BJ (cell line): Measurements from ENCODE around the gene STARD7. TPM values are rescaled to one million over a fixed set of nuclear protein-coding genes. Genes with fewer than 3 reads are reported as not detected.
"Not testable (repeated sequence)": the region's sequence is repeated elsewhere in the genome, so short reads cannot be mapped to it uniquely, and the experiment has no call there.

Experiments used
- CTCF ChIA-PET: fragments of 350-600 bp; formaldehyde crosslinking; extraction: SDS; loops from one replicate; lab custom pipeline; 2021; ENCODE audit warnings: antibody characterized with exemption, inconsistent platforms; lab: Yijun Ruan, JAX
- POLR2A ChIA-PET: fragments of 300-600 bp; sonication (Branson Sonifier 250); formaldehyde crosslinking; extraction: SDS; loops from one replicate; lab custom pipeline; 2021; ENCODE audit warnings: antibody characterized with exemption; lab: Charles Lee
- DNase-seq: peaks from one replicate; pipeline ENCODE4 v3.0.0-alpha.2; 2011; ENCODE audit warnings: low read depth
- H3K27me3 ChIP-seq: 2 replicates; pipeline ENCODE4 v1.6.0; 2011; ENCODE audit warnings: low read length; ENCODE audit not compliant: control insufficient read depth, insufficient read depth
- H3K36me3 ChIP-seq: 2 replicates; pipeline ENCODE4 v1.5.1; 2011; ENCODE audit warnings: low read length; ENCODE audit not compliant: control insufficient read depth, insufficient read depth
- H3K4me3 ChIP-seq: 2 replicates; pipeline ENCODE4 v1.5.1; 2011; ENCODE audit warnings: low read depth, mild to moderate bottlenecking, control low read depth, low read length
- CTCF ChIP-seq: IDR thresholded peaks from 2 replicates; pipeline ENCODE4 v1.5.1; 2011; ENCODE audit warnings: low read depth, mild to moderate bottlenecking, control low read depth, inconsistent platforms, low read length, moderate library complexity; ENCODE audit not compliant: insufficient read depth
- polyA plus RNA-seq: library from polyadenylated mRNA; depleted of rRNA; stranded (reverse); fragments of >200 nt; gene quantifications from 2 replicates; pipeline ENCODE4 v1.2.3, GENCODE V29; 2011

Gene STARD7
- polyA plus RNA-seq, 1 experiment: 56.1 TPM

DNA sequence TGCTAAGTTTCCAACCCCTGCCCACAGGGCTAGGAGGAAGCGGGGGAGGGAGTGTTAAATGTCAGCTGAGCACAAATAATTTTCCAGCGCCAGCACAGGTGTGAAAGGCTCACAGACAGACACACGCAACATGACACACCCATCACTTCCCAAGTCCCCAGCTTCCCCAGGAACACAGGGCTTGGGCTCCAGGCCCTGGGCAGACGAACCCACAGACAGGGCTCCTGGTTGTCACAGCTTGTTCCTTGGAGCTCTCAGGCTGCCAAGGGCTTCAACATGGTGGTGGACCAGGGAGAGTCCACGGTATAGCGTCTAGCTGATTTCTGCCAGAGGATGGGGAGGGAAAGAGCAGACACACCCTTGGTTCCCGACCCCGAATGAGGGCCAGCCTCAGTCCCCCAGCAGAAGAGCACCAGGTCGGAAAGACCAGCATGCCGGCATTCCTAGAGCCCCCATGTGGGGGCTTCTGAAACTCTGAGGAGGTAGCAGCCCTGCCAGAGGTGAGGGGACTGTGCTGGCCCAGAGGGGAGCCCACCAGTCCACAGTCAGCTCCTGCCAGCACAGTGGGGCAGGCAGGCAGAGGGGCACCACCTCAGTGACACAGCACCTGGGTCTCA, 65.3 kb downstream of the STARD7 start:
- TF ChIP-seq CTCF: no peak
- CTCF ChIA-PET: interaction anchor here (0.8 to 8.8 kb wide), 5 partner anchors 10 to 151 kb away, joined by 3 to 121 read pairs (median 4); no protein-coding TSS in a partner anchor
- no peak for DNase-seq
- H3K36me3 ChIP-seq: no peaks in the 10 kb centered on the region
- no peaks in the 10 kb centered on the region for H3K27me3 ChIP-seq
- no peak overlapping the region for H3K4me3 ChIP-seq
- POLR2A ChIA-PET: no interaction called here

GRCh38 chr2:96142217-96143113, 66.2 kb downstream of the STARD7 start:
- Histone ChIP-seq H3K36me3 (no peaks in the 10 kb centered on the region), H3K4me3 (no peak overlapping the region), H3K27me3 (0 out of 2 replicates have a peak, but pooled peaks cover 2% of the 10 kb centered on the region)
- no peak for DNase-seq
- TF ChIP-seq CTCF: no peak
- POLR2A ChIA-PET: no interaction called here
- CTCF ChIA-PET: interaction anchor here (0.7 to 8.8 kb wide), 5 partner anchors 10 to 150 kb away, joined by 3 to 121 read pairs (median 4); no protein-coding TSS in a partner anchor

GRCh38 chr2:96141624-96141967, 67.0 kb downstream of the STARD7 start:
- POLR2A ChIA-PET, H3K36me3 ChIP-seq, H3K27me3 ChIP-seq, DNase-seq, H3K4me3 ChIP-seq: not testable (repeated sequence)
- CTCF ChIA-PET: interaction anchor here (8.8 kb wide), 1 partner anchor 33 kb away, joined by 121 read pairs; no protein-coding TSS in a partner anchor

- Histone ChIP-seq H3K27me3 (0 out of 2 replicates have a peak, but pooled peaks cover 2% of the 10 kb centered on the region), H3K4me3 (no peak overlapping the region), H3K36me3 (no peaks in the 10 kb centered on the region)
- ChIA-PET CTCF (interaction anchor here (1.1 to 8.8 kb wide), 3 partner anchors 24 to 121 kb away, joined by 6 to 121 read pairs (median 62); partner anchors contain the start of gene ADRA2B), POLR2A (no interaction called here)
- DNase-seq: no peak
- no peak for TF ChIP-seq CTCF
These were observed 67.5 kb downstream of the STARD7 start for GRCh38 chr2:96140941-96141623.

DNA sequence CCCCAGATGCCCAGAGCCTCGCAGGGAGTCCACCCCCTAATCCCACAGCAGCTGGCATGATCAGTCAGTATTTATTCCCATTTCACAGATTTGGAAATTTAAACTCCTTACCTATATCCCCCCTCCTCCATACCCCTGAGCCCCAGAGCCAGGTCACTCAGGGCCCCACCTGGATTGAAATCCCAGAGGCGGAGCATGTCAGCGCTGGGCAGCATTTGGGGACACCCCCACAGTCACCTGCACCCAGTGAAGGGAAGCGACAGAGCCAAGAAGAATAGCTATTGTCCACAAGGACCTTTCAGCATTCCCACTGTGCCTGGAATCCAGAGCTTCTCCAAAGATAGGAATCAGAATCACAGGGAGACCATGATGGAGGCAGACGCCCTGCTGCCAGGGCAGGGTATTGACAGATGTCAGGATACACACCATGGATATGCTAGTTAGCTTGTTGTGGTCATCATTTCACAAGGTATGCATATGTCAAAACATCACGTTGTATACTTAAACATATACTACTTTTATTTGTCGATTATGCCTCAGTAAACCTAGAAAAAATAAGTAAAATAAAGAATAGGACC, 69.4 kb downstream of the STARD7 start:
- peaks cover 2% of the 10 kb centered on the region; the same call in 1 of the 2 replicates for H3K27me3 ChIP-seq
- TF ChIP-seq CTCF: no peak
- no peak for DNase-seq
- H3K36me3 ChIP-seq: no peaks in the 10 kb centered on the region
- no peak overlapping the region for H3K4me3 ChIP-seq
- ChIA-PET POLR2A (no interaction called here), CTCF (interaction anchor here (0.6 to 8.8 kb wide), 26 partner anchors 8 to 369 kb away, joined by 3 to 121 read pairs (median 5); partner anchors contain the start of genes ADRA2B, CIAO1, NEURL3 and SNRNP200)
